Suppressor macrophage (primary cell): ENCODE results near the gene RPGRIP1.
"Not testable (repeated sequence)": the region's sequence is repeated elsewhere in the genome, so short reads cannot be mapped to it uniquely, and the experiment has no call there.

Experiments
- DNase-seq, 4 experiments: peaks; one replicate each; pipeline ENCODE4 v3.0.0-alpha.2; 2020 to 2022
- total RNA-seq, 17 experiments: gene quantifications; one replicate each; lab custom pipeline; 2026; ENCODE audit warnings: mixed read lengths in 6 of 17, inconsistent platforms in 3 of 17; lab: John Stamatoyannopoulos, UW

Gene RPGRIP1
- total RNA-seq = 0.49 to 4.0 (median 0.85) reads per million in 17 experiments

DNA sequence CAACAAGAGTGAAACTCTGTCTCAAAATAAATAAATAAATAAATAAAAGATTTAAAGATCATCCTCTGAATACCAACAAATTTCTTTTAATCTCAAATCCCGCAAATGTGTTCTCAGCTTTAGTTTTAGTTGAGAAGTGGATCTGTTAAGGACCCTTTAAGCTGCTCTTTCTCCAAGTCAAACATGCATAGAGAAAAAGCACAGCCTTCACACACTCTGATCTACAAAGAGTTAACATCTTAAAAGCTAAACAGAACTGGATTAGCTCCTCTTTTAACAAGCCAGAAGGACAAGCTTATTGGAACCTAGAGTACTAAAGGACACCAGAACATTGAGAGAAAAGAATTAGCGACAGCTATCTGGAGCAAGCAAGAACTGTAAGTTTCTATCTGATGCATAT, at the start of gene RPGRIP1:
RPGRIP1 (plus strand) TSS at position 301 of the 400 bp plus-strand sequence. CDS start 7,894 bp downstream, outside the sequence.
- no peak for DNase-seq

- DNase-seq = no peak
Measured at GRCh38 chr14:21231020-21231652, 48.7 kb upstream of the RPGRIP1 start.

DNA sequence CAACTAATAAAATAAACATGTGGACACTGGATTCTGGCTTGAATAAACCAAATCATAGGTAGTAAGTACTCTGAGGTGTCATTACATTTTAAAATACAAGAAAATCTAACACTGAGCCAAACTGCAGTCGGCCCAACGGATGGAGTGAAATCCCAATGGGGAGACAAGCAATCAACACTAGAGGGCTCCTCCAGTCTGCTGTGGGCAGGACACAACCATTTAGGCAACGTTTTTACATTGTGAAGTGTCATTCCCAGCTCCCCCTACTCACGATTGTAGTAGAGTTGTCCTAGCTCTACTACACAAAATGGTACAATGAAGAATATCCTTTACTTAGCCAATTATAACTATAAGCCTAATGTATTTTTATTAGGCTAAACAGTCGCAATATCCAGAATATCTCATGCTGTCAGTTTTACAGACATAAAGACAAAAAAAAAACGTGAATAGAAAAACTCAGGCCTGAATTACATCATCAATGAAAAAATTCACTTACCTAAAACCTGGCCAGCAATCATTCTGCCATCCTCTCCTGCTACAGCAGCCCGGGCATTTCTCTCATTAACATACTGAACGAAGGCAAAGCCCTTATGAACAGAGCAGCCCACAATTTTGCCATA, 46.3 kb upstream of the RPGRIP1 start:
- DNase-seq = no peak

GRCh38 chr14:21234112-21234511, 45.8 kb upstream of the RPGRIP1 start:
- DNase-seq = no peak

- DNase-seq = no peak
Measured at GRCh38 chr14:21236948-21237797, 42.7 kb upstream of the RPGRIP1 start.

- DNase-seq = no peak
Measured at GRCh38 chr14:21238823-21239518, 40.9 kb upstream of the RPGRIP1 start.

DNA sequence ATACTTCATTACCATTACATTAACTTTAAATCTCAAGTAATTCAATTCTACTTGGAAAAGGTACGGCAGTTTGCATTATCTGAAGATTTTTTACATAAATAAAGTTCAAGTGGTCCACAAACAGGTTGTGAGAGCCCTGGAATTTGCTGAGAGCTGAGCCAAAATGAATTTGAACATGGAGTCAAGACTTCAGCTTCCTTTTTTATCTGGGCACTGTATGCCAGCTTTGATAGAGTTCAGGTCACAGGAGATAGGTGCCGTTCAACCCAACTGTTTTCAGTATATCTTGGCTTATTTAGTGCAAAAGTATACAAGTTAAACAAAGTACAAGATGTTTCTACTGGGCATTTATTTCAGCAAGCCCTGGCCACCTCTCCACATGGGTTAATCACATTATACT, 39.5 kb upstream of the RPGRIP1 start:
- DNase-seq = no peak

DNA sequence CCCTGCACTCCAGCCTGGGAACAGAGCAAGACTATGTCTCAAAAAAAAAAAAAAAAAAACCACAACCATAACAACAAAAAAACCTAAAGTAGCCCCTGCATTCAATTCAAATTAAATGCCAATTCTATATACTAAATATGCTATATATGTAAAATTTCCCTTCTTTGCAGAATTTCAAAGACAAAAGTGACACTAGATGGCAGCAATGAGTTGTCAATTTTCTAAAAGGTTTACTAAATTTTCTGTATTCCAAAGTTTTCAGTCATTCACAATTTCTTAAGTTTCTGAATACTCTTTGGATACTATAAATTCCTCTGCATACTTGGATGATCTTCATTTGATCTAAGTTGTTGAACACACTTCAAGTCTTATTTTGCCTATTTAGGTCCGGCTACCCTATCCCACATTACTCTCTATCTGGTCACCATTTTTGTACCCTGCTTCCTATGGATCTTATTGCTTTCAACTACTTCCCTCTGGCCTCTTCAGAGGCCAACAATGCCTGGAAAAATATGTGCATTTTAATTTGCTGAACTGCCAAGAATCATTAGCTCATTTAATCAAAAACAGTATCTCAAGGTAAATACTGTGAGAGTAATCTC, 38.6 kb upstream of the RPGRIP1 start:
- DNase-seq = peak in 3 of 4 experiments; percentile 47 to 63 (median 56)

DNA sequence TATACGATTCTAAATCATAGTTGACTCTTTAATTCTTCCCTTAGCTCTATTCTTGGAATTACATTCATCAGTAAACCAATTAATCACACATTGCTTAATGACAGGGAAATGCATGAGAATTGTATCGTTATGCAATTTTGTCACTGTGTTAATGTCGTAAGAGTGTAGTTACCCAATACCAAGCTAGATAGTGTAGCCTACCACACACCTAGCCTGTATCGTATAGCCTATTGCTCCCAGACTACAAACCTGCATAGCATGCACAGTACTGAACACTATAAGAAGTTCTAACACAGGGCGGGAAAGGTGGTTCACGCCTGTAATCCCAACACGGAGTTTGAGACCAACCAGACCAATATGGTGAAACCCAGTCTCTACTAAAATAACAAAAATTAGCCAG, 35.3 kb upstream of the RPGRIP1 start:
- peak in 2 of 4 experiments; percentile 47 to 60 for DNase-seq

GRCh38 chr14:21245813-21246212, 34.1 kb upstream of the RPGRIP1 start:
- no peak for DNase-seq

DNA sequence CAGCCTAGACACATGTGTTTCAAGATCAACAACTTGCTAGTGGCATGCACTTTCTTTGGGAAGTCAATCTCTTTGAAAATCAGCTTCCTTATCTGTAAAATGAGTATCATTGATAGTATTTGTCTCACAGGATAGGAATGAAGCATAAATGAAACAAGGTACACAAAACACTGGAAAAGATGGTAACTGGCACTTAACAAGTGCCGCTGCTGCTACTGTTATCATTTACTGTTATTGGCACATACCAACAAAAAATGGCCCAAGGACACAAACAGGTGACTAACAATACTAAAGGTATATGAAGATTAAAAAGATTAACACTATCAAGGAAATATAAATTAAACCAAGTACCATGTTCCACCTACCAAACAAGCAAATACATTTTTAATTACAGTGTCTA, 31.5 kb upstream of the RPGRIP1 start:
- DNase-seq = no peak

- DNase-seq = peak in 2 of 4 experiments; percentile 35 to 52
Measured at GRCh38 chr14:21248739-21249411, 31.0 kb upstream of the RPGRIP1 start.

DNA sequence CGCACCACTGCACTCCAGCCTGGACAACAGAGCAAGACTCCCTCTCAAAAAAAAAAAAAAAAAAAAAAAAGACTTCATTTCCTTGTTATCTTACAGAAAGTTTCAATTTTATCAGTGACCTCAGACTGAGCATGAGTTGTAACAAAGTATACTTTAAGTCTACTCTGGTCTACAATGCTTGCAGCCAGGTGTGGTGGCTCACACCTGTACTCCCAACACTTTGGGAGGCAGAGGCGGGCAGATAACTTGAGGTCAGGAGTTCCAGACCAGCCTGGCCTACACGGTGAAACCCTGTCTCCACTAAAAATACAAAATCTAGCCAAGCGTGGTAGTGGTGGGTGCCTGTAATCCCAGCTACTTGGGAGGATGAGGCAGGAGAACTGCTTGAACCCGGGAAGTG, 28.7 kb upstream of the RPGRIP1 start:
- no peak for DNase-seq

DNA sequence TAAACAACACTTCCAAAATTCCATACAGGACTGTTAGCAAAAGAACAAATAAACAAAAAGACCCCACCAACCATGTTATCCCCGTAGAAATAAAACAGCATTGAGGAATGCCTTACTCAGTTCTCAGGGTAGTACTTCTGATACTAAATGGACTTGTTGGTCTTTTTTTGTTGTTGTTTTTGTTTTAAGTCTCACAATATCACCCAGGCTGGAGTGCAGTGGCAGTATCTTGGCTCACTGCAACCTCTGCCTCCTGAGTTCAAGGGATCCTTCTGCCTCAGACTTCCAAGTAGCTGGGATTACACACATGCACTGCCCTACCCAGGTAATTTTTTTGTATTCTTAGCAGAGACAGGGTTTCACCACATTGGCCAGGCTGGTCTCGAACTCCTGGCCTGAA, 27.7 kb upstream of the RPGRIP1 start:
- no peak for DNase-seq

DNA sequence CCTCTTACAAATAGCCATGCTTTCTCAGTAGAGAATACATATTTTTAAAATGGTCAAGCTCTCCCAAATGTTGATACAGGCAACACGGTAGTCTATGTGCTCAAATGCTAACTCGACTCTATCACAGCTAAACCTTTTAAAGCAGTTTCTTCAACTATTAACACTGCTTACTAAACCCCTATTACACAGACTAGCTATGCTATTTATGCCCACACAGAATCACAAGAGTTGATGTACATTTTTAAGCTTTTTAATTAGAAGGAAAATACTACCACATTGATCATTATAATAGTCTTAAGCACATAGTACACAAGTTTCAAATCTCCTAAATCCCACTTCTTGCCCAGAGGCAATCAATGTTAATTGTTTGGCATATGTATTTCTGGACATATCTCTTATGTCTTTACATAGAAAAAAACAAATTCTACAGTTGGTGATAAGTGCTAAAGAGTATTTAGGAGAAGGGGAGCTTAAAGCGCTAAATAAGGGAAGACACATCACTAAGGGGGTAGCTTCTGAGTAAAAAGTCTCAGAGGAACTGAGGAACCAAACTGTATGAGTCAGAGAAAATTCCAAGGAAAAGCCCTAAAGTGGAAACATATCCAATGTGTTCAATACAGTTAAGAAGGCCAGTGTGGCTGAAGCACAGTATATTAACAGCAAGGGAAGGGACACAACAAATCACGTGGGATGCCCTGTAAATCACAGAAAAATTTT, 24.3 kb upstream of the RPGRIP1 start:
- peak in 1 of 4 experiments; percentile 15 for DNase-seq

- not testable (repeated sequence) for DNase-seq
Measured at GRCh38 chr14:21256102-21256447, 23.8 kb upstream of the RPGRIP1 start.

DNA sequence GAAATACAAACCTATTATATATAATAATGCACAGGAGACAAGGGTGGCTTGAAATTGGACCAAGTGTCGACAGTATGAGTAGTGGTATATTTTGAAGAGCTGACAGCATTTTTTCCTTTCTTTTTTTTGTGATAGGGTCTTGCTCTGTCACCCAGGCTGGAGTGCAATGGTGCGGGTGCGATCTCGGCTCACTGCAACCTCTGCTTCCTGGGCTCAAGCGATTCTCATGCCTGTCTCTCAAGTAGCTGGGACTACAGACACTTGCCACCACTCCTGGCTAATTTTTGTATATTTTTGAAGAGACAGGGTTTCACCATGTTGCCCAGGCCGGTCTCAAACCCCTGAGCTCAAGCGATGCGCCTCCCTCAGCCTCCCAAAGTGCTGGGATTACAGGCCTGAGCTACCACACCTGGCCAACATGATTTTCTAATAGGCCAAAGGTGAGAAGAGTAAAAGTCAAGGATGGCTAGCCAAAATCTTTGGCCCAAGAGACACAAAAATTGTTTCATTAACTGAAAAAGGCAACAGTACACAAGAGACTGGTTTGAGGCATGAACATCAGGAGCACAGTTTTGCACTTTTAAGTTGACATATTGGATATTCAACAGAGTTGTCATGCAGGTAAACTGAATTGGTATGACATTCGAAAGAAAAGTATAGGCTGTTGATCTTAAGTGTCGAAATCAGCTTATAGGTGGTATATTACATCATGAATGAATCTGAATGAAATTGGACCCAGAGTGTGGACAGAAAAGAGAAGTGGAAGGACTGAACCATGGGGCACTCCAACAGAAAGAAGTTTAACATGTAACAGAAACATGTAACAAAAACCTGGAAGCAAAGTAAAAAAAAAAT, 23.1 kb upstream of the RPGRIP1 start:
- peak in 3 of 4 experiments; percentile 6 to 53 (median 45) for DNase-seq

- peak in 1 of 4 experiments; percentile 10 for DNase-seq
Measured at GRCh38 chr14:21257394-21257909, 22.4 kb upstream of the RPGRIP1 start.

DNA sequence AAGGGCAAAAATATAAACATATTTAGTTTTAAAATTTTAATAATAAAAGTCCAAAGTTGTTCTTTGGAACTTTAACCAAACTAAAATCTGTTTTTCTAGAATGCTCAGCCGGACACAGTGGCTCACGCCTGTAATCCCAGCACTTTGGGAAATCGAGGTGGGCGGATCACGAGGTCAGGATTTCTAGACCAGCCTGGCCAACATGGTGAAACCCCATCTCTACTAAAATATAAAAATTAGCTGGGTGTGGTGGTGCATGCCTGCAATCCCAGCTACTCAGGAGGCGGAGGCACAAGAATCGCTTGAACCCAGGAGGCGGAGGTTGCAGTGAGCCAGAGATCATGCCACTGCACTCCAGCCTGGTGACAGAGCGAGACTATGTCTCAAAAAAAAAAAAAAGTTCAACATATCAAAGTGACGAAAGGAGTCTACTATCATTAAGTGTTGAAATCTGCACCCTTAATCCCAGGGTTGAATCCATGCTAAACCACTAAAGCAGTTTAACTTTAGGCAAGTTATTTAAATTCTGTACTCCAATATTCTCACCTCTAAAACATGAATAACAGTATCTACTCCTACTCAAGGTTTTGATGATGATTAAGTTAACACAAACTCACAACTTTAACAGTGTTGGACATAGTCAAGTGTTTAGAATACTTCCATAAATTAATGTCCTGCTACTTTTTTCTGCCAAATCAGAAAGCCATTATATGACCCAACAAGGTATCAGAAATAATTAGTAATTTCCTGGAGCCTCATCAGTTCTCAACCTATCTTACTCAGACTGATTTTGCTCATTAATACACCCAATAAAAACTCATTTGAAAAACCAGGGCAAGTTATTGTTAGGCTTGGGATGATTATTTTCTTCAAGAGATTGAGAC, 21.6 kb upstream of the RPGRIP1 start:
- peak in 1 of 4 experiments; percentile 48 for DNase-seq
